Fibroblast of lung (primary cell): ENCODE measurements around the gene PRDM16.

Experiments
- CTCF ChIP-seq, 2 donors: IDR thresholded peaks in 1 of 2; conservative IDR thresholded peaks in 1 of 2; 1 replicate in 1 of 2; 2 replicates in 1 of 2; pipeline ENCODE4 v1.5.1; 2011 to 2012; ENCODE audit warnings: low read length in 2 of 2, control low read depth in 1 of 2, inconsistent platforms in 1 of 2, low read depth in 1 of 2, mild to moderate bottlenecking in 1 of 2
- EZH2 ChIP-seq: IDR thresholded peaks from 2 replicates; pipeline ENCODE4 v1.5.1; 2012; ENCODE audit warnings: low read length, control low read depth, mild to moderate bottlenecking; ENCODE audit errors: missing control alignments

- TF ChIP-seq CTCF (conservative IDR thresholded peaks at IDR 0.05 in 1 of 2, IDR thresholded peaks at IDR 0.05 in 1 of 2; ENCODE audit: low read depth in 1 of 2, low read length in 2 of 2) (no peak), EZH2 (no peak)
Observed at GRCh38 chr1:3070644-3071564, 1.9 kb downstream of the PRDM16 start.
